Measurements from ENCODE around the gene EMC7.
A peak's percentile ranks its signal among the peaks of the same experiment; 100 is the strongest.

The EMC7 gene

DNA sequence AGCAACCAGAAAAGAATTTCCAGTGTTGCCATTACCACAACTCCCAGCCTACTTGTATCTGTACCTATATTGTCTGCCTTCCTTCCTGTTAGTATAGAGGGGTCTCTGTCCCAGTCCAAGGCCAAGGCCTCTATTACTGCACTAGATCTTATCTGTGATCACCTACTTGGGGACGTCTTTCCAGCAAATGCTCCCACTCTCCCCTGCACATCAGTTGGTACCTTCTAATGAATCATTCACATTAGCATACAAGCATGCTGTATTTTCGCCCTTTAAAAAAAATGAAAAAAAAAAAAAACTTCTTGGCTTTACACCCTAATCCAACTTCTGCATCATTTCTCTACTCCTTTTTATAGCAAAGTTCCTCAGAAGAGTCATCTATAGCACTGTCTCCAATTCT, 57.8 kb downstream of the EMC7 start:
- FAIRE-seq (no peak), DNase-seq (ENCODE audit: insufficient read length, low spot score) (no peak)
- TF ChIP-seq POLR2AphosphoS5 (IDR thresholded peaks at IDR 0.05; ENCODE audit: low read depth, low read length) (no peak), POLR2A (IDR thresholded peaks at IDR 0.05; ENCODE audit: low read depth, low read length) (no peak), POU2F2 (IDR thresholded peaks at IDR 0.05; ENCODE audit: low read depth, low read length) (no peak), PAX5 (IDR thresholded peaks at IDR 0.05; ENCODE audit: insufficient read depth, low read length, severe bottlenecking) (no peak), TAF1 (IDR thresholded peaks at IDR 0.05; ENCODE audit: low read depth, low read length) (no peak), SPI1 (IDR thresholded peaks at IDR 0.05; ENCODE audit: low read depth, low read length) (no peak)

DNA sequence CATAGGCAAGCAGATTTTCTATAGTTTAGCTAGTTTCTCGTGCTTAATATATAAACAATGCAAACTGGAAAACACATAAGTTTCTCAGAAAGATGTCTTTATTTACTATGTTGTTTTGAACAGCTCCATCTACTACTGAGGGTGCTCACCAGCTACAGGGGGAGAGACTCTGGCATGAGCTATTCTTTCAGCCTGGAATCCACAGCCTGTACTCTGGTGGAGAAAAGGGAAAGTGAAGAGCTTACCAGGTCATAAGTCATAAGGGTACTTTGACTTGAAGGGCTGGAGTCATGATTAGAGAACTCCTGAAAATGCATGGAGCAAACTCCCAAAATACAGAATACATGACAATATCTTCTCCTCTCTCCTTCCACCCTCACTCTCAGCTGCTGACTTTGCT, 58.3 kb downstream of the EMC7 start:
- no peak for TF ChIP-seq TAF1 (IDR thresholded peaks at IDR 0.05; ENCODE audit: low read depth, low read length)
- no peak for TF ChIP-seq POLR2A (IDR thresholded peaks at IDR 0.05; ENCODE audit: low read depth, low read length)
- TF ChIP-seq SPI1 (IDR thresholded peaks at IDR 0.05; ENCODE audit: low read depth, low read length), result no peak
- TF ChIP-seq POU2F2 (IDR thresholded peaks at IDR 0.05; ENCODE audit: low read depth, low read length), result no peak
- TF ChIP-seq PAX5 (IDR thresholded peaks at IDR 0.05; ENCODE audit: insufficient read depth, low read length, severe bottlenecking), result no peak
- no peak for TF ChIP-seq POLR2AphosphoS5 (IDR thresholded peaks at IDR 0.05; ENCODE audit: low read depth, low read length)
- DNase-seq (ENCODE audit: insufficient read length, low spot score), result no peak
- FAIRE-seq, result no peak

DNA sequence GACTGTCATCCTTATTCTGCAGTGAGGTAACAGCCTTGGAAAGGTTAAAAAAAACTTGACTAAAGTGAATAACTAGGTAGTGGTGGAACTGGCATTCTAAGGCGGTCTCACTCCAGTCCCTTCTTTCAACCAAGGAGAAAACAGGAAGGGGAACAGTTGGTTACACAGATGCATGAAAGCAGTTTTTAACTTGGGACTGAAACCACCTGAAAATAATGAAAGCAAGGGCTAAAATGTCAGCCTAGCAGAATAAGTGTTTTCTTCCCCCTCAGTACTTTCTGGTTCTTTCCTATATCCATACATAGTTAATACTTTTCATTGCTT, 61.9 kb downstream of the EMC7 start:
- DNase-seq (ENCODE audit: insufficient read length, low spot score) (no peak), FAIRE-seq (no peak)
- TF ChIP-seq TAF1 (IDR thresholded peaks at IDR 0.05; ENCODE audit: low read depth, low read length) (peak; percentile 6; the same call in 1 of the 2 replicates), SPI1 (IDR thresholded peaks at IDR 0.05; ENCODE audit: low read depth, low read length) (peak; percentile 70), POLR2AphosphoS5 (IDR thresholded peaks at IDR 0.05; ENCODE audit: low read depth, low read length) (0 out of 2 replicates have a peak, but pooled peaks have one; percentile 13), PAX5 (IDR thresholded peaks at IDR 0.05; ENCODE audit: insufficient read depth, low read length, severe bottlenecking) (no peak)

- FAIRE-seq, result peak; percentile 97
- DNase-seq (ENCODE audit: insufficient read length, low spot score), result peak; percentile 50
- TF ChIP-seq POLR2AphosphoS5 (IDR thresholded peaks at IDR 0.05; ENCODE audit: low read depth, low read length) (peak; percentile 45; the same call in 1 of the 2 replicates), TAF1 (IDR thresholded peaks at IDR 0.05; ENCODE audit: low read depth, low read length) (peak; percentile 40; the same call in 1 of the 2 replicates), SPI1 (IDR thresholded peaks at IDR 0.05; ENCODE audit: low read depth, low read length) (no peak)
These were observed 62.5 kb downstream of the EMC7 start, which contains the start of gene AVEN for GRCh38 chr15:34038871-34039789. Gene AVEN (minus strand): TSS chr15:34039204. CDS start chr15:34039046, 158 bp downstream.

GRCh38 chr15:34038023-34038870, 63.4 kb downstream of the EMC7 start:
- FAIRE-seq, result peak; percentile 95
- DNase-seq (ENCODE audit: insufficient read length, low spot score), result peak; percentile 64

More at GRCh38 chr15:34038023-34038870, 63.4 kb downstream of the EMC7 start:
- TF ChIP-seq TAF1 (IDR thresholded peaks at IDR 0.05; ENCODE audit: low read depth, low read length) (no peak), POLR2AphosphoS5 (IDR thresholded peaks at IDR 0.05; ENCODE audit: low read depth, low read length) (peak; percentile 85), POLR2A (IDR thresholded peaks at IDR 0.05; ENCODE audit: low read depth, low read length) (peak; percentile 76), POU2F2 (IDR thresholded peaks at IDR 0.05; ENCODE audit: low read depth, low read length) (no peak), SPI1 (IDR thresholded peaks at IDR 0.05; ENCODE audit: low read depth, low read length) (no peak), PAX5 (IDR thresholded peaks at IDR 0.05; ENCODE audit: insufficient read depth, low read length, severe bottlenecking) (no peak)

Measured in GM12891 (cell line).